Pancreas (tissue), 10 donors: ENCODE measurements around the gene MRPS25. TPM values are rescaled to one million over a fixed set of nuclear protein-coding genes. Genes with fewer than 3 reads are reported as not detected.
A peak's percentile ranks its signal among the peaks of the same experiment; 100 is the strongest.

Source experiments
- ATAC-seq, 4 donors: fragments of 200-7000 bp; cut with Tn5 transposase; one replicate each; pipeline versions ENCODE4 v1.8.0 to v1.9.1; 2020; ENCODE audit warnings: mild to moderate bottlenecking in 4 of 4, moderate library complexity in 4 of 4
- DNase-seq, 6 donors: peaks; one replicate each; pipeline ENCODE4 v3.0.0-alpha.2; 2020
- FAIRE-seq: peaks from 2 replicates; lab custom pipeline; 2012; peaks lifted over from hg19 to GRCh38; lab: Jason Lieb, UNC
- H3K27ac ChIP-seq, 4 donors: fragments of 200-600 bp; sonication (generic); 1 replicate in 3 of 4; 2 replicates in 1 of 4; pipeline versions ENCODE4 v1.5.0 to v1.8.0; 2020
- H3K27me3 ChIP-seq, 4 donors: fragments of 200-600 bp; one replicate each; pipeline ENCODE4 v1.8.0; 2021
- H3K36me3 ChIP-seq, 3 donors: fragments of 200-600 bp; sonication (generic) in 1 of 3; one replicate each; pipeline versions ENCODE4 v1.5.0 to v1.8.0; 2020 to 2021
- H3K4me1 ChIP-seq, 3 donors: fragments of 200-600 bp; one replicate each; pipeline ENCODE4 v1.8.0; 2021
- H3K4me3 ChIP-seq, 4 donors: fragments of 200-600 bp; sonication (generic) in 2 of 4; one replicate each; pipeline versions ENCODE4 v1.5.0 to v1.8.0; 2020 to 2021
- H3K9me3 ChIP-seq, 4 donors: fragments of 200-600 bp; one replicate each; pipeline ENCODE4 v1.8.0; 2021
- CTCF ChIP-seq, 4 donors: fragments of 200-600 bp; sonication (generic) in 3 of 4; IDR thresholded peaks; one replicate each; pipeline versions ENCODE4 v1.5.0 to v1.8.0; 2021; ENCODE audit warnings: antibody characterized with exemption in 4 of 4
- WGBS, 2 donors: extraction: QIAGEN DNeasy Blood & Tissue Kit; methylation state at CpG; one replicate each; pipeline ENCODE4 v1.1.7; 2013; 5-methylcytosine and 5-hydroxymethylcytosine counted together
- intact Hi-C, 3 donors: fragments of 100-400 bp; cut with DNase I; formaldehyde crosslinking; loops; one replicate each; pipeline versions ENCODE4 v1.11.1 to v1.14.2; 2022
- polyA plus RNA-seq, 2 donors: library from polyadenylated mRNA; stranded (reverse); fragments of 200-250 nt; gene quantifications; one replicate each; pipeline ENCODE4 v1.2.3, GENCODE V29; 2013
- total RNA-seq, 6 donors: library from RNA; stranded (reverse); fragmentation: NEBNext Ultra II Directional in 4 of 6; extraction: Animal tissue kit (Norgen Biotek cat#: 25700) in 4 of 6; gene quantifications; one replicate each; pipeline versions ENCODE4 v1.2.1 to v1.2.4, GENCODE V29; 2021 to 2023
- donor health status: healthy with polysubstance abuse.
- donor health status: DM: no; HTN: no; CAD: no; lungs with moderate emphysema.
- donor health status: DM: no; HTN: no; CAD: no.
- donor health status: control.
- donor health status: control.
- donor health status: Bipolar disorder and iron deficiency.
- donor health status: DM: yes; HTN: yes; CAD: no.
- donor health status: DM: no; HTN: no; CAD: no.
- donor health status: DM: no; HTN: no; CAD: no.
- donor health status: DM: yes; HTN: yes; CAD: no.

The MRPS25 gene
- total and polyA plus RNA-seq, 8 donors: 14.3 to 44.0 (median 19.7) TPM

DNA sequence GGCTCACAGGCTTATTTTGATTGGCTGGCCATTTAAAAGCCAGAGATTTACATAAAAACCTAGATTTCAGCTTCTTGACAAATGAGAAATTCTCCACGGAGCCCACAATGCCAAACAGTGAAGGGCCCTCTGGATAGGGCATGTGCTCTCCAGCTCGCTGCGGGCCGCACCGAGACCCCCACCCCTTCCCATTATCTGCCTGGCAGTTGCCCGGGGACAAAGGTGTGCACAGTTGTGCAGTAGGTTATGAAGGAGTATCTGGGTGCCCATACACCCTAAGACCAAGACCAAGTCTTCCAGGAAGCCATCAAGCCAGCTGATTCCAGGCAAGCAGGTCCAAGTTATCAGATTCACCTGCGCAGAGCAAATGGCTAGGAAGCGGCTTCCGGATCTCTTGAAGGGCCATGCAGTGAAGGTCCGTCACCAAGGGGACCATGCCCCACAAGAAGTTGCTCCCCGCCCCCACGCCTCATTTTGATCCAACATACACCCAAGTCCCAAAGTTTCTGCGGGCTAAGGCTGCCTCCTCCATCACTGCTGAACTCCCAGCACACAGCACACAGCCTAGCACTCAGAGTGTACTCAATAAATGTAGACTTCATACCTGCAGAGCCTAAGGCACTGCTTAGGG, 1.3 kb downstream of the MRPS25 start:
- no peaks in the 10 kb centered on the region for H3K27me3 ChIP-seq
- no peak for TF ChIP-seq CTCF (IDR thresholded peaks at IDR 0.05)
- no peaks in the 10 kb centered on the region for H3K9me3 ChIP-seq
- H3K27ac ChIP-seq: no peak overlapping the region
- WGBS, 2 donors: 81 to 85% methylated on average over 13 of the region's 13 CpGs
- DNase-seq (no peak), FAIRE-seq (no peak), ATAC-seq (no peak)
- peaks cover 0 to 5% (median 0%) of the 10 kb centered on the region in 3 donors for H3K36me3 ChIP-seq
- intact Hi-C loops: no loop called here
- H3K4me3 ChIP-seq: peak overlapping the region; percentile 73 to 94 (median 82)
- H3K4me1 ChIP-seq: peaks cover 4 to 11% (median 10%) of the 10 kb centered on the region in 3 donors

- DNase-seq: no peak
- Histone ChIP-seq H3K36me3 (peaks cover 0 to 7% (median 0%) of the 10 kb centered on the region in 3 donors), H3K27me3 (no peaks in the 10 kb centered on the region), H3K27ac (no peak overlapping the region), H3K4me1 (peaks cover 4 to 11% (median 10%) of the 10 kb centered on the region in 3 donors), H3K4me3 (no peak overlapping the region), H3K9me3 (no peaks in the 10 kb centered on the region)
- TF ChIP-seq CTCF (IDR thresholded peaks at IDR 0.05): no peak
- intact Hi-C loops: no loop called here
- 70 to 85% methylated on average over 4 of the region's 4 CpGs for WGBS, 2 donors
- ATAC-seq: no peak
- no peak for FAIRE-seq
Observed at GRCh38 chr3:15063238-15063637, 1.9 kb downstream of the MRPS25 start.

DNA sequence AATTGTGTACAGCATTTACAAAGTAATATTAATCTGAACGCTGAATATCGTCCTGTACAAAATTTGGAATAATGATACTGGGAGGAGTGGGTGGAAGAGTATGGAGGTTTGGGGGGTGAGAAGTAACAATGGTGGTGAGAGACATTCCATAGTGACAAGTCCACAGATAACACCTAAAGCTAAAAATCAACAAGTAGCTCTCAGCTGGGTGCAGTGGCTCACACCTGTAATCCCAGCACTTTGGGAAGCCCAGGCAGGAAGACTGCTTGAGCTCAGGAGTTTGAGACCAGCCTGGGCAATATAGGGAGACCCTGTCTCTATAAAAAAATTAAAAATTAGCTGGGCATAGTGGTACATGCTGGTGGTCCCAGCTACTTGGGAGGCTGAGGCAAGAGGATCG, 5.1 kb downstream of the MRPS25 start:
- FAIRE-seq (no peak), ATAC-seq (no peak), DNase-seq (no peak)
- no peaks in the 10 kb centered on the region for H3K27me3 ChIP-seq
- H3K4me3 ChIP-seq: no peak overlapping the region
- H3K36me3 ChIP-seq: peaks cover 0 to 7% (median 0%) of the 10 kb centered on the region in 3 donors
- H3K9me3 ChIP-seq: no peaks in the 10 kb centered on the region
- intact Hi-C loops: no loop called here
- H3K4me1 ChIP-seq: peaks cover 4 to 11% (median 10%) of the 10 kb centered on the region in 3 donors
- H3K27ac ChIP-seq: no peak overlapping the region
- no peak for TF ChIP-seq CTCF (IDR thresholded peaks at IDR 0.05)
- 92 to 93% methylated on average over 3 of the region's 3 CpGs for WGBS, 2 donors

DNA sequence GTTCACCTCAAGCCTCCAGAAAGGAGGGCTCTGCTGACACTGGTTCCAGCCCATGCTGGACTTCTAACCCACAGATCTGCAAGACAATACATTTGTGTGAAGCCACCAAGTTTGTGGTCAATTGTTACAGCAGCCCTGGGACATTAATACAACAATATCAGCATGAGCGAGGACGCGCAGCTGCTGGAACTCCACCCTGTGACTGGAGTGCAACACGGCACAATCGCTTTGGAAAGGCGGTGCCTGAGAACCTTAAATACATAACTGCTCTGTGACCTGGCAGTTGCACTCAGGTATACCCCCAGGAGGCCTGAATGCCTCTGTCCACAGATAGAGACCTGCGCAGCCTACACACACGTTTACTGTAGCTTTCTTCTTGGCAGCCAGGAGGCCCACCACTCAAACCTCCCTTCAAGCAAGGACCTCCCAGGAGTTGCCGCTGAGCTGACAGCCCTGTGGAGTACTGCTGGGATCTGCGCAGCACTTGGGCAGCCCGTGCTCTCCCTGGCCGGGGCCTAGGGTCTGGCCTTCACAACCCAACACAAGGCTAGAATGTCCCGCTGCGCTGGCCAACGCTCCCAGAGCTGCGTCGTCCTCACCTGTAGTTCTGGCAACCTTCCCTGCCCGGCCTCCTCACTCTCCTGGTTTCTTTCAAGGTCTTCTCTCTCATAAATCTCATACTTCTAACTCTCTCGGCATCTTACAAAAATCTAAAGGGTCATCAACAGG, 8.3 kb downstream of the MRPS25 start:
- Histone ChIP-seq H3K36me3 (peaks cover 0 to 14% (median 3%) of the 10 kb centered on the region in 3 donors), H3K4me3 (no peak overlapping the region), H3K4me1 (no peaks in the 10 kb centered on the region), H3K27me3 (no peaks in the 10 kb centered on the region), H3K9me3 (no peaks in the 10 kb centered on the region), H3K27ac (no peak overlapping the region)
- ATAC-seq (peak in 1 of 4 donors; percentile 56), DNase-seq (peak in 1 of 6 donors; percentile 63), FAIRE-seq (no peak)
- no peak for TF ChIP-seq CTCF (IDR thresholded peaks at IDR 0.05)
- intact Hi-C loops: no loop called here
- 75 to 84% methylated on average over 19 of the region's 19 CpGs for WGBS, 2 donors
